Measurements from ENCODE around the gene KIR2DL1.

- TF ChIP-seq CTCF (IDR thresholded peaks at IDR 0.05; ENCODE audit: insufficient read depth, low read depth, low read length) (no peak), EZH2 (IDR thresholded peaks at IDR 0.05; ENCODE audit: insufficient read depth, low read length) (no peak)
Measured at GRCh38 chr19:54804571-54804970, 35.0 kb downstream of the KIR2DL1 start.

Data from astrocyte (in vitro differentiated cells and primary cell).